Adipose tissue (tissue), 3 donors: ENCODE data around the gene NMRAL1. TPM values are rescaled to one million over a fixed set of nuclear protein-coding genes. Genes with fewer than 3 reads are reported as not detected.

Experiments
- H3K27ac ChIP-seq: one replicate; pipeline ENCODE4 v1.5.1; 2013; ENCODE audit warnings: low read depth, low read length
- WGBS, 3 donors: extraction: QIAGEN DNeasy Blood & Tissue Kit; methylation state at CpG; one replicate each; pipeline ENCODE4 v1.1.7; 2013; 5-methylcytosine and 5-hydroxymethylcytosine counted together
- polyA plus RNA-seq, 3 donors: library from polyadenylated mRNA; stranded (reverse); fragments of 200-250 nt; gene quantifications; one replicate each; pipeline ENCODE4 v1.2.3, GENCODE V29; 2013
- donor health status: healthy with polysubstance abuse.
- donor health status: Bipolar disorder and iron deficiency.
- donor health status: healthy.

Gene NMRAL1
- polyA plus RNA-seq, 3 donors: 33.7 to 38.0 (median 36.4) TPM

GRCh38 chr16:4412854-4413253 lies 61.6 kb downstream of the NMRAL1 start:
- 93 to 98% (median 95%) methylated on average over 4 of the region's 4 CpGs for WGBS, 3 donors
- no peak overlapping the region for H3K27ac ChIP-seq

- no peak overlapping the region for H3K27ac ChIP-seq
- WGBS, 3 donors: 87 to 96% (median 89%) methylated on average over 8 of the region's 8 CpGs
Observed at GRCh38 chr16:4412159-4412558, 62.3 kb downstream of the NMRAL1 start.

Other genes with a start within 250 kb of the NMRAL1 start
- gene SRL, start 232.5 kb downstream of the NMRAL1 start, polyA plus RNA-seq: 1 to 10 TPM in 2 of 3 donors, under 1 TPM in 1; 0.48 to 2.7 (median 1.0) TPM
- 1 to 10 TPM; 5.1 to 9.4 (median 5.7) TPM for gene TFAP4, start 201.6 kb downstream of the NMRAL1 start, polyA plus RNA-seq
- 10 to 100 TPM in 2 of 3 donors, 1 to 10 TPM in 1; 6.2 to 13.6 (median 11.2) TPM for gene GLIS2, start 158.6 kb downstream of the NMRAL1 start, polyA plus RNA-seq
- 10 to 100 TPM; 57.2 to 86.6 (median 64.8) TPM for gene PAM16, start 123.3 kb downstream of the NMRAL1 start, polyA plus RNA-seq
- gene VASN, start 102.8 kb downstream of the NMRAL1 start, polyA plus RNA-seq: 10 to 100 TPM in 2 of 3 donors, 1 to 10 TPM in 1; 6.0 to 33.9 (median 13.3) TPM
- gene CORO7, start 58.0 kb downstream of the NMRAL1 start, polyA plus RNA-seq: 10 to 100 TPM; 10.1 to 23.6 (median 18.6) TPM
- 10 to 100 TPM; 21.6 to 35.5 (median 27.0) TPM for gene DNAJA3, start 48.8 kb downstream of the NMRAL1 start, polyA plus RNA-seq
- gene HMOX2, start 1.8 kb upstream of the NMRAL1 start, polyA plus RNA-seq: 10 to 100 TPM; 28.2 to 81.1 (median 45.7) TPM
- 10 to 100 TPM; 13.6 to 17.0 (median 16.1) TPM for gene CDIP1, start 64.1 kb upstream of the NMRAL1 start, polyA plus RNA-seq
- gene C16orf96, start 81.7 kb upstream of the NMRAL1 start, polyA plus RNA-seq: under 1 TPM in 2 of 3 donors, not detected in 1; 0.01 to 0.21 TPM
- gene UBALD1, start 140.3 kb upstream of the NMRAL1 start, polyA plus RNA-seq: 10 to 100 TPM; 12.0 to 34.0 (median 13.2) TPM
- gene MGRN1, start 150.2 kb upstream of the NMRAL1 start, polyA plus RNA-seq: 10 to 100 TPM; 15.2 to 31.7 (median 20.1) TPM
- gene NUDT16L1, start 218.9 kb upstream of the NMRAL1 start, polyA plus RNA-seq: 10 to 100 TPM; 22.0 to 47.2 (median 31.0) TPM